IMR-90 (cell line): ENCODE results near the gene UMOD. TPM values are rescaled to one million over a fixed set of nuclear protein-coding genes. Genes with fewer than 3 reads are reported as not detected.
A peak's percentile ranks its signal among the peaks of the same experiment; 100 is the strongest.

Source experiments
- ATAC-seq: fragments of 200-7000 bp; cut with Tn5 transposase; 2 replicates; pipeline ENCODE4 v1.9.1; 2020; ENCODE audit warnings: low read depth, mild to moderate bottlenecking, moderate library complexity
- BruUV-seq: library from RNA; stranded (reverse); fragments of 400-500 nt; replicated peaks from 2 replicates; lab custom pipeline; 2021; lab: Mats Ljungman, UMichigan
- CTCF ChIA-PET: fragments of 300-600 bp; formaldehyde crosslinking; extraction: SDS; loops from one replicate; lab custom pipeline; 2021; ENCODE audit warnings: antibody characterized with exemption; lab: Yijun Ruan, JAX
- POLR2A ChIA-PET: fragments of 300-600 bp; sonication (Branson Sonifier 250); formaldehyde crosslinking; loops from one replicate; lab custom pipeline; 2022; ENCODE audit warnings: antibody characterized with exemption; ENCODE audit not compliant: unreplicated experiment; lab: Charles Lee
- DNase-seq: peaks from one replicate; pipeline ENCODE4 v3.0.0; 2013
- H2AFZ ChIP-seq: replicated peaks from 2 replicates; pipeline ENCODE3; 2013; ENCODE audit warnings: low read length, mild to moderate bottlenecking; ENCODE audit not compliant: poor library complexity
- H2AK5ac ChIP-seq: 2 replicates; pipeline ENCODE4 v1.6.1; 2013; ENCODE audit warnings: low read depth, low read length, inconsistent platforms
- H2AK9ac ChIP-seq: replicated peaks from 2 replicates; pipeline ENCODE3; 2013; ENCODE audit warnings: mild to moderate bottlenecking, low read depth, low read length, moderate library complexity; ENCODE audit not compliant: poor library complexity
- H2BK120ac ChIP-seq: 2 replicates; pipeline ENCODE4 v1.6.1; 2013; ENCODE audit warnings: low read depth, low read length, inconsistent platforms
- H2BK15ac ChIP-seq: 3 replicates; pipeline ENCODE4 v1.6.1; 2013; ENCODE audit warnings: low read depth, low read length, inconsistent platforms
- H2BK20ac ChIP-seq: 2 replicates; pipeline ENCODE4 v1.6.1; 2013; ENCODE audit warnings: low read depth, mild to moderate bottlenecking, inconsistent platforms, low read length, moderate library complexity
- H2BK5ac ChIP-seq: 2 replicates; pipeline ENCODE4 v1.6.1; 2013; ENCODE audit warnings: mild to moderate bottlenecking, low read depth, low read length, inconsistent platforms; ENCODE audit not compliant: poor library complexity, severe bottlenecking
- H3K14ac ChIP-seq: replicated peaks from 2 replicates; pipeline ENCODE4 v1.6.1; 2013; ENCODE audit warnings: low read depth, low read length, inconsistent platforms
- H3K18ac ChIP-seq: 2 replicates; pipeline ENCODE4 v1.6.1; 2013; ENCODE audit warnings: low read depth, low read length, control low read depth
- H3K23ac ChIP-seq: 2 replicates; pipeline ENCODE4 v1.6.1; 2013; ENCODE audit warnings: low read depth, low read length, inconsistent platforms
- H3K27ac ChIP-seq: 2 replicates; pipeline ENCODE4 v1.5.1; 2013; ENCODE audit warnings: mild to moderate bottlenecking, control low read depth, low read length; ENCODE audit not compliant: insufficient read depth
- H3K27me3 ChIP-seq: 2 replicates; pipeline ENCODE4 v1.6.1; 2013; ENCODE audit warnings: low read length; ENCODE audit not compliant: control insufficient read depth, insufficient read depth
- H3K36me3 ChIP-seq: 2 replicates; pipeline ENCODE4 v1.6.1; 2013; ENCODE audit warnings: low read length, mixed read lengths; ENCODE audit not compliant: control insufficient read depth, insufficient read depth
- H3K4ac ChIP-seq: 2 replicates; pipeline ENCODE4 v1.6.1; 2013; ENCODE audit warnings: low read depth, low read length, inconsistent platforms
- H3K4me1 ChIP-seq: 2 replicates; pipeline ENCODE4 v1.6.1; 2013; ENCODE audit warnings: low read length, mixed read lengths; ENCODE audit not compliant: control insufficient read depth, insufficient read depth
- H3K4me2 ChIP-seq: 2 replicates; pipeline ENCODE4 v1.6.1; 2013; ENCODE audit warnings: low read depth, mild to moderate bottlenecking, control low read depth, low read length, moderate library complexity
- H3K4me3 ChIP-seq: 2 replicates; pipeline ENCODE4 v1.5.1; 2013; ENCODE audit warnings: low read depth, mild to moderate bottlenecking, control low read depth, low read length, moderate library complexity; ENCODE audit not compliant: insufficient read depth
- H3K56ac ChIP-seq: 2 replicates; pipeline ENCODE4 v1.6.1; 2013; ENCODE audit warnings: low read length, inconsistent platforms; ENCODE audit not compliant: insufficient read depth; ENCODE audit errors: extremely low read depth
- H3K79me1 ChIP-seq, 2 experiments: 2 replicates each; pipeline ENCODE4 v1.6.1; 2013; ENCODE audit warnings: low read length in 2 of 2, inconsistent platforms in 1 of 2, low read depth in 1 of 2
- H3K9ac ChIP-seq: 2 replicates; pipeline ENCODE4 v1.6.1; 2013; ENCODE audit warnings: low read depth, low read length, control low read depth
- H3K9me1 ChIP-seq: 2 replicates; pipeline ENCODE4 v1.6.1; 2013; ENCODE audit warnings: low read length, inconsistent platforms; ENCODE audit not compliant: insufficient read depth
- H3K9me3 ChIP-seq: 2 replicates; pipeline ENCODE4 v1.6.1; 2013; ENCODE audit warnings: low read length; ENCODE audit not compliant: control insufficient read depth, insufficient read depth
- H4K20me1 ChIP-seq: 2 replicates; pipeline ENCODE4 v1.6.1; 2013; ENCODE audit warnings: low read length, inconsistent platforms; ENCODE audit not compliant: insufficient read depth
- H4K5ac ChIP-seq: 2 replicates; pipeline ENCODE4 v1.6.1; 2013; ENCODE audit warnings: mild to moderate bottlenecking, low read depth, low read length, control low read depth
- H4K8ac ChIP-seq, 2 experiments: 2 replicates each; pipeline ENCODE4 v1.6.1; 2013; ENCODE audit warnings: low read depth in 2 of 2, low read length in 2 of 2, control low read depth in 1 of 2, inconsistent platforms in 1 of 2
- H4K91ac ChIP-seq: 2 replicates; pipeline ENCODE4 v1.6.1; 2013; ENCODE audit warnings: low read depth, low read length, inconsistent platforms; ENCODE audit not compliant: insufficient read depth
- BHLHE40 ChIP-seq: fragments of 150-350 bp; IDR thresholded peaks from 2 replicates; pipeline ENCODE4 v1.6.1; 2016; ENCODE audit warnings: mild to moderate bottlenecking, low read depth, low read length
- CHD1 ChIP-seq: IDR thresholded peaks from 2 replicates; pipeline ENCODE4 v1.6.1; 2012; ENCODE audit warnings: low read depth, low read length, improper control_type of control experiment
- FOS ChIP-seq: fragments of 150-350 bp; IDR thresholded peaks from 2 replicates; pipeline ENCODE4 v1.6.1; 2016; ENCODE audit warnings: low read depth, low read length
- MAFK ChIP-seq: IDR thresholded peaks from 2 replicates; pipeline ENCODE4 v1.6.1; 2012; ENCODE audit warnings: low read depth, low read length, improper control_type of control experiment
- MAZ ChIP-seq: IDR thresholded peaks from 2 replicates; pipeline ENCODE4 v1.6.1; 2012; ENCODE audit warnings: low read depth, mild to moderate bottlenecking, low read length, improper control_type of control experiment, moderate library complexity, borderline replicate concordance
- MXI1 ChIP-seq: IDR thresholded peaks from 2 replicates; pipeline ENCODE4 v1.6.1; 2012; ENCODE audit warnings: low read depth, mild to moderate bottlenecking, low read length, moderate library complexity, borderline replicate concordance
- NFE2L2 ChIP-seq: fragments of 150-350 bp; IDR thresholded peaks from 2 replicates; pipeline ENCODE4 v1.6.1; 2016; ENCODE audit warnings: low read depth, mild to moderate bottlenecking, low read length
- POLR2A ChIP-seq: IDR thresholded peaks from 2 replicates; pipeline ENCODE4 v1.6.1; 2012; ENCODE audit warnings: mild to moderate bottlenecking, low read depth, low read length
- RAD21 ChIP-seq: IDR thresholded peaks from 2 replicates; pipeline ENCODE4 v1.6.1; 2012; ENCODE audit warnings: low read length, improper control_type of control experiment
- RCOR1 ChIP-seq: IDR thresholded peaks from 2 replicates; pipeline ENCODE4 v1.6.1; 2012; ENCODE audit warnings: mild to moderate bottlenecking, low read length, improper control_type of control experiment; ENCODE audit not compliant: insufficient replicate concordance
- RFX5 ChIP-seq: IDR thresholded peaks from 2 replicates; pipeline ENCODE4 v1.8.0; 2012; ENCODE audit warnings: low read depth, mild to moderate bottlenecking, low read length, moderate library complexity
- SMC3 ChIP-seq: fragments of 150-350 bp; IDR thresholded peaks from 2 replicates; pipeline ENCODE4 v1.6.1; 2016; ENCODE audit warnings: low read depth, mild to moderate bottlenecking, antibody characterized with exemption, low read length, moderate library complexity
- WGBS, 2 experiments: methylation state at CpG; one replicate each; pipeline versions ENCODE4 v1.1.5 to v1.1.7; 2013; ENCODE audit warnings: missing lambda C conversion rate in 2 of 2; ENCODE audit not compliant: insufficient read length in 1 of 2; ENCODE audit errors: extremely low coverage in 2 of 2; 5-methylcytosine and 5-hydroxymethylcytosine counted together
- dilution Hi-C: fragments of 300-500 bp; cut with HindIII; formaldehyde crosslinking; loops from one replicate; pipeline ENCODE4 v1.14.3; 2018; ENCODE audit warnings: low sequenced_read_pairs; ENCODE audit not compliant: unreplicated experiment
- in situ Hi-C: fragments of 300-500 bp; cut with MboI; formaldehyde crosslinking; loops from 3 replicates; pipeline ENCODE4 v1.14.3; 2019; ENCODE audit warnings: low sequenced_read_pairs, inconsistent platforms, mixed read lengths
- intact Hi-C: fragments of 100-400 bp; cut with micrococcal nuclease; formaldehyde crosslinking; loops from 2 replicates; pipeline ENCODE4 v1.10.0; 2022
- polyA plus RNA-seq, 3 experiments: library from polyadenylated mRNA; depleted of rRNA; stranded (reverse); fragments of >200 nt; gene quantifications; 2 replicates each; pipeline ENCODE4 v1.2.3, GENCODE V29; 2012; ENCODE audit warnings: low replicate concordance in 1 of 3
- total RNA-seq: library from RNA; depleted of rRNA; stranded (reverse); fragments of >200 nt; gene quantifications from 2 replicates; pipeline ENCODE4 v1.2.3, GENCODE V29; 2012
- TF ChIP-seq, protein P1 (sequence below): conservative IDR thresholded peaks from 2 replicates; pipeline ENCODE4 v1.5.1; 2012; ENCODE audit warnings: mild to moderate bottlenecking, low read depth, low read length, improper control_type of control experiment
- TF ChIP-seq, protein P2 (sequence below): fragments of 150-350 bp; IDR thresholded peaks from 2 replicates; pipeline ENCODE4 v1.6.1; 2016; ENCODE audit warnings: low read depth, mild to moderate bottlenecking, low read length, moderate library complexity, borderline replicate concordance

Gene UMOD
- total and polyA plus RNA-seq, 2 of the 4 experiments (the other 2 are of a cell fraction), result not detected

DNA sequence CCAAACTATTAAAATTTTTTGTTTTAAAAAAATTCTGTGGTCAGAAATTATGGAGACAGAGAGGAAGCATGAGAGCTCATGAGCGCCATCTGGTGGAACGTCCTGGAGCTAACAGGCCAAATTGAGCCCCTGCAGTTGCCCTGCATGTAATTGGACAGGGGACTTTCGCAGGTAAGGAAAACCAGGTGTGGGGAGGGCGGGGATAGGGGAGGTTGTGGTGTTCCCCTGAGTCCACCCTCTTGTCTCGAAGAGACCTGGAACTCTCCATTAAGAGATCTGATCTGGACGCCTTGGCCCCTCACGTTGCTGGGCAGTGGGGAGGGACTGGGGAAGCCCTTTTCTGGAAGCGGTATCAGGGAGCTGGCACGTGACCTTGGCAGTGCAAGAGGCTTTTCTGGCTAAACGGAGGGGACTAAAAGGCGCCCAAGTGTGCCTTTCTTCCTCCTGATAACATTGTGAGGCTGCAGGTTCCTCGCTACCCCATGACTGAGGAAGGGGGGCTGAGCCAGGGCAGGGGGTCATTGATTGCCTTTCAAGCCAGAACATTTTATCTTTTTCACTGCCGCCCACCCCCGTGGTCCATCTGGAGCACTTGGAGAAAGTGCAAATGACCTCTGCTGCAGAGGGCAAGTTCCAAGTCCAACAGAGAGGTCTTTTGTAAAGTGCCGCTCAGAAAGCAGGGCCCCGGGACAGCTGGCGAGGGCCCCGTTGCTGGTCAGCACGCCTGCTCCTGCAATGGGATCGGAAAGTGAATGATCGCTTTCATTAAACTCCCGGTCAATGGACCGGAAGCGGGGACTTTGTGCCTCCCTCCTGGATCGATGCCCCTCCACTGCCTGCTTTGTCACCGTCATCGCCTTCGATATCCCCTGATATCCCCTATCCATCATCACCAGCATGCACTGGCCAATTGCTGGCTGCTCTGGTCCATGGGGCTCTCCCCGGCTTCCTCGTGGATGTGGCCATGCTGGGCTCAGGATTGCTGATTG is 33.6 kb upstream of the UMOD start:
- H2AK9ac ChIP-seq, result no peak overlapping the region
- H3K14ac ChIP-seq, result no peak overlapping the region
- H4K5ac ChIP-seq, result no peak overlapping the region
- DNase-seq (peak; percentile 36), ATAC-seq (peak; percentile 81; the same call in 1 of the 2 replicates)
- H2BK20ac ChIP-seq, result no peak overlapping the region
- intact Hi-C loops (loop anchor here (1.0 to 10.0 kb wide), 4 partner anchors 479 to 829 kb away; partner anchors contain the start of gene VPS35L), dilution Hi-C loops (no loop called here), in situ Hi-C loops (loop anchor here (25.0 kb wide), 1 partner anchor 774 kb away; no protein-coding TSS in a partner anchor)
- H3K4me3 ChIP-seq, result no peak overlapping the region
- H3K9me3 ChIP-seq, result no peaks in the 10 kb centered on the region; the same call in 1 of the 2 replicates
- WGBS, 2 experiments, result 19% methylated on average over 9 of the region's 30 CpGs; no CpG with 5 or more reads in 1 of the 2 experiments
- no peaks in the 10 kb centered on the region for H3K79me1 ChIP-seq
- H3K18ac ChIP-seq, result no peak overlapping the region
- no peak overlapping the region for H2AFZ ChIP-seq
- ChIA-PET CTCF (interaction anchor here (0.5 to 6.1 kb wide), 7 partner anchors 9 to 794 kb away, joined by 3 to 76 read pairs (median 4); no protein-coding TSS in a partner anchor), POLR2A (no interaction called here)
- no peaks in the 10 kb centered on the region for H4K20me1 ChIP-seq
- no peak overlapping the region for H2BK5ac ChIP-seq
- no peak overlapping the region for H3K9ac ChIP-seq
- no peak overlapping the region for H3K56ac ChIP-seq
- no peak overlapping the region for H3K4ac ChIP-seq
- H3K9me1 ChIP-seq, result no peaks in the 10 kb centered on the region
- no peak overlapping the region for H2BK120ac ChIP-seq
- H3K4me2 ChIP-seq, result no peak overlapping the region
- H2BK15ac ChIP-seq, result no peak overlapping the region
- H3K23ac ChIP-seq, result no peak overlapping the region
- H3K27me3 ChIP-seq, result no peaks in the 10 kb centered on the region
- H4K91ac ChIP-seq, result no peak overlapping the region
- H3K36me3 ChIP-seq, result no peaks in the 10 kb centered on the region
- BruUV-seq, result no TSS peak
- H3K27ac ChIP-seq, result no peak overlapping the region
- H3K4me1 ChIP-seq, result no peaks in the 10 kb centered on the region
- H2AK5ac ChIP-seq, result no peak overlapping the region
- H4K8ac ChIP-seq, result no peak overlapping the region
- TF ChIP-seq RCOR1 (no peak), MAZ (no peak), BHLHE40 (no peak), RFX5 (no peak), CHD1 (no peak), MXI1 (no peak), NFE2L2 (no peak), SMC3 (peak; percentile 56), RAD21 (peak; percentile 46), FOS (no peak), MAFK (no peak), POLR2A (no peak)
- TF ChIP-seq, protein P1, sequence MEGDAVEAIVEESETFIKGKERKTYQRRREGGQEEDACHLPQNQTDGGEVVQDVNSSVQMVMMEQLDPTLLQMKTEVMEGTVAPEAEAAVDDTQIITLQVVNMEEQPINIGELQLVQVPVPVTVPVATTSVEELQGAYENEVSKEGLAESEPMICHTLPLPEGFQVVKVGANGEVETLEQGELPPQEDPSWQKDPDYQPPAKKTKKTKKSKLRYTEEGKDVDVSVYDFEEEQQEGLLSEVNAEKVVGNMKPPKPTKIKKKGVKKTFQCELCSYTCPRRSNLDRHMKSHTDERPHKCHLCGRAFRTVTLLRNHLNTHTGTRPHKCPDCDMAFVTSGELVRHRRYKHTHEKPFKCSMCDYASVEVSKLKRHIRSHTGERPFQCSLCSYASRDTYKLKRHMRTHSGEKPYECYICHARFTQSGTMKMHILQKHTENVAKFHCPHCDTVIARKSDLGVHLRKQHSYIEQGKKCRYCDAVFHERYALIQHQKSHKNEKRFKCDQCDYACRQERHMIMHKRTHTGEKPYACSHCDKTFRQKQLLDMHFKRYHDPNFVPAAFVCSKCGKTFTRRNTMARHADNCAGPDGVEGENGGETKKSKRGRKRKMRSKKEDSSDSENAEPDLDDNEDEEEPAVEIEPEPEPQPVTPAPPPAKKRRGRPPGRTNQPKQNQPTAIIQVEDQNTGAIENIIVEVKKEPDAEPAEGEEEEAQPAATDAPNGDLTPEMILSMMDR, result peak; percentile 70
- TF ChIP-seq, protein P2, sequence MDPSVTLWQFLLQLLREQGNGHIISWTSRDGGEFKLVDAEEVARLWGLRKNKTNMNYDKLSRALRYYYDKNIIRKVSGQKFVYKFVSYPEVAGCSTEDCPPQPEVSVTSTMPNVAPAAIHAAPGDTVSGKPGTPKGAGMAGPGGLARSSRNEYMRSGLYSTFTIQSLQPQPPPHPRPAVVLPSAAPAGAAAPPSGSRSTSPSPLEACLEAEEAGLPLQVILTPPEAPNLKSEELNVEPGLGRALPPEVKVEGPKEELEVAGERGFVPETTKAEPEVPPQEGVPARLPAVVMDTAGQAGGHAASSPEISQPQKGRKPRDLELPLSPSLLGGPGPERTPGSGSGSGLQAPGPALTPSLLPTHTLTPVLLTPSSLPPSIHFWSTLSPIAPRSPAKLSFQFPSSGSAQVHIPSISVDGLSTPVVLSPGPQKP, result no peak
